OCI-LY7 (cell line): Measurements from ENCODE around the gene AAR2. TPM values are rescaled to one million over a fixed set of nuclear protein-coding genes. Genes with fewer than 3 reads are reported as not detected.

ENCODE experiments used
- BruUV-seq: library from RNA; stranded (reverse); fragments of 400-500 nt; replicated peaks from 2 replicates; lab custom pipeline; 2021; lab: Mats Ljungman, UMichigan
- CTCF ChIA-PET: fragments of 300-600 bp; sonication (Branson Sonifier 250); formaldehyde crosslinking; loops from one replicate; lab custom pipeline; 2022; ENCODE audit warnings: antibody characterized with exemption; ENCODE audit not compliant: unreplicated experiment; lab: Charles Lee
- POLR2A ChIA-PET: fragments of 300-600 bp; sonication (Branson Sonifier 250); formaldehyde crosslinking; loops from one replicate; lab custom pipeline; 2022; ENCODE audit warnings: antibody characterized with exemption; lab: Charles Lee
- DNase-seq: peaks from one replicate; pipeline ENCODE4 v3.0.0-alpha.2; 2015; ENCODE audit warnings: low spot score
- H2AFZ ChIP-seq: fragments of 200-600 bp; sonication (generic), shearing (Covaris generic); 2 replicates; pipeline ENCODE4 v1.6.1; 2014; ENCODE audit warnings: mild to moderate bottlenecking, antibody characterized with exemption, low read length, moderate library complexity
- H3K27ac ChIP-seq: fragments of 200-600 bp; sonication (generic); 2 replicates; pipeline ENCODE4 v1.5.1; 2014; ENCODE audit warnings: mixed run types, low read depth, mild to moderate bottlenecking, moderate library complexity, low read length, inconsistent platforms; ENCODE audit not compliant: poor library complexity, severe bottlenecking
- H3K36me3 ChIP-seq: fragments of 200-600 bp; sonication (generic); 2 replicates; pipeline ENCODE4 v1.6.1; 2014; ENCODE audit warnings: mild to moderate bottlenecking, antibody characterized with exemption, low read length, moderate library complexity, mixed read lengths; ENCODE audit not compliant: insufficient read depth
- H3K4me1 ChIP-seq: fragments of 200-600 bp; sonication (generic); 2 replicates; pipeline ENCODE4 v1.5.1; 2014; ENCODE audit warnings: mild to moderate bottlenecking, low read length; ENCODE audit not compliant: insufficient read depth, poor library complexity, severe bottlenecking
- H3K4me2 ChIP-seq: fragments of 200-600 bp; sonication (generic); 2 replicates; pipeline ENCODE4 v1.6.1; 2014; ENCODE audit warnings: mild to moderate bottlenecking, low read length
- H3K4me3 ChIP-seq: fragments of 200-600 bp; sonication (generic); 2 replicates; pipeline ENCODE4 v1.5.1; 2014; ENCODE audit warnings: mild to moderate bottlenecking, low read depth, low read length; ENCODE audit not compliant: poor library complexity, severe bottlenecking
- H3K79me2 ChIP-seq: fragments of 200-600 bp; sonication (generic); 2 replicates; pipeline ENCODE4 v1.6.1; 2016; ENCODE audit warnings: low read depth, mild to moderate bottlenecking, low read length, moderate library complexity, mixed read lengths; ENCODE audit not compliant: insufficient read depth
- H3K9me2 ChIP-seq: fragments of 200-600 bp; sonication (generic); 2 replicates; pipeline ENCODE4 v1.6.1; 2016; ENCODE audit warnings: mild to moderate bottlenecking, low read length, mixed read lengths; ENCODE audit not compliant: insufficient read depth
- H3K9me3 ChIP-seq: fragments of 200-600 bp; sonication (generic); 2 replicates; pipeline ENCODE4 v1.6.1; 2014; ENCODE audit warnings: mild to moderate bottlenecking, mixed run types, low read length, mixed read lengths
- H4K20me1 ChIP-seq: fragments of 200-600 bp; sonication (generic); 2 replicates; pipeline ENCODE4 v1.6.1; 2014; ENCODE audit warnings: mild to moderate bottlenecking, antibody characterized with exemption, low read length, moderate library complexity, mixed read lengths; ENCODE audit not compliant: insufficient read depth
- CTCF ChIP-seq: fragments of 200-600 bp; sonication (generic); conservative IDR thresholded peaks from 2 replicates; pipeline ENCODE4 v1.5.1; 2014; ENCODE audit warnings: mild to moderate bottlenecking, antibody characterized with exemption, low read length, moderate library complexity, mixed read lengths
- EZH2phosphoT487 ChIP-seq: fragments of 200-600 bp; sonication (generic); IDR thresholded peaks from 2 replicates; pipeline ENCODE4 v1.6.1; 2018; ENCODE audit warnings: low read depth, borderline replicate concordance, mild to moderate bottlenecking, mixed run types, antibody characterized with exemption, low read length, moderate library complexity, mixed read lengths
- intact Hi-C: fragments of 100-400 bp; cut with micrococcal nuclease; formaldehyde crosslinking; loops from one replicate; pipeline ENCODE4 v1.10.0; 2022; ENCODE audit not compliant: unreplicated experiment
- total RNA-seq, 2 experiments: library from RNA; depleted of rRNA in 1 of 2; stranded (reverse); fragments of >200 nt in 1 of 2; shearing (Covaris generic) in 1 of 2; gene quantifications; 2 replicates each; pipeline ENCODE4 v1.2.3, GENCODE V29; 2014 to 2022

The AAR2 gene
- total RNA-seq, 2 experiments from 2014 or later: 20.3 to 26.4 TPM

GRCh38 chr20:36200451-36200850, 35.8 kb upstream of the AAR2 start:
- intact Hi-C loops: no loop called here
- POLR2A ChIA-PET: no interaction called here

GRCh38 chr20:36201198-36201597, 35.1 kb upstream of the AAR2 start:
- Histone ChIP-seq H2AFZ (no peak overlapping the region), H3K79me2 (no peaks in the 10 kb centered on the region), H3K4me3 (no peak overlapping the region), H3K4me2 (no peak overlapping the region), H3K36me3 (no peaks in the 10 kb centered on the region), H4K20me1 (no peaks in the 10 kb centered on the region), H3K4me1 (no peaks in the 10 kb centered on the region), H3K9me2 (no peaks in the 10 kb centered on the region), H3K9me3 (no peaks in the 10 kb centered on the region), H3K27ac (no peak overlapping the region)
- BruUV-seq: no TSS peak
- CTCF ChIA-PET: no interaction called here
- TF ChIP-seq CTCF (no peak), EZH2phosphoT487 (no peak)
- DNase-seq: no peak
- intact Hi-C loops: no loop called here
- POLR2A ChIA-PET: no interaction called here

More at GRCh38 chr20:36200451-36200850, 35.8 kb upstream of the AAR2 start:
- H3K9me2 ChIP-seq: no peaks in the 10 kb centered on the region
- CTCF ChIA-PET: no interaction called here
- TF ChIP-seq EZH2phosphoT487 (no peak), CTCF (no peak)
- DNase-seq: no peak
- H3K27ac ChIP-seq: no peak overlapping the region
- no peaks in the 10 kb centered on the region for H3K9me3 ChIP-seq
- no peaks in the 10 kb centered on the region for H3K36me3 ChIP-seq
- no peak overlapping the region for H3K4me2 ChIP-seq
- H3K79me2 ChIP-seq: no peaks in the 10 kb centered on the region
- no TSS peak for BruUV-seq
- H3K4me3 ChIP-seq: no peak overlapping the region
- no peak overlapping the region for H2AFZ ChIP-seq
- no peaks in the 10 kb centered on the region for H4K20me1 ChIP-seq
- H3K4me1 ChIP-seq: no peaks in the 10 kb centered on the region

GRCh38 chr20:36202891-36203338, 33.4 kb upstream of the AAR2 start:
- POLR2A ChIA-PET: interaction anchor here (0.6 to 0.7 kb wide), 2 partner anchors 69 to 125 kb away, joined by 3 read pairs; no protein-coding TSS in a partner anchor

More at GRCh38 chr20:36202891-36203338, 33.4 kb upstream of the AAR2 start:
- peak; percentile 94 for TF ChIP-seq CTCF
- no peak for TF ChIP-seq EZH2phosphoT487
- intact Hi-C loops: loop anchor here (2.0 kb wide), 1 partner anchor 236 kb away; no protein-coding TSS in a partner anchor
- H3K79me2 ChIP-seq: no peaks in the 10 kb centered on the region
- no peaks in the 10 kb centered on the region for H3K36me3 ChIP-seq
- H2AFZ ChIP-seq: no peak overlapping the region
- no peak overlapping the region for H3K4me3 ChIP-seq
- no peaks in the 10 kb centered on the region for H3K9me3 ChIP-seq
- CTCF ChIA-PET: interaction anchor here (0.6 to 1.5 kb wide), 3 partner anchors 10 to 237 kb away, joined by 3 to 7 read pairs (median 3); no protein-coding TSS in a partner anchor
- no TSS peak for BruUV-seq
- peak; percentile 66 for DNase-seq
- no peaks in the 10 kb centered on the region for H3K9me2 ChIP-seq
- no peak overlapping the region for H3K27ac ChIP-seq
- no peaks in the 10 kb centered on the region for H3K4me1 ChIP-seq
- H3K4me2 ChIP-seq: no peak overlapping the region
- H4K20me1 ChIP-seq: no peaks in the 10 kb centered on the region
